ENCODE measurements around the gene SLC23A3.
"Not testable (repeated sequence)": the region's sequence is repeated elsewhere in the genome, so short reads cannot be mapped to it uniquely, and the experiment has no call there.

SLC23A3 gene

DNA sequence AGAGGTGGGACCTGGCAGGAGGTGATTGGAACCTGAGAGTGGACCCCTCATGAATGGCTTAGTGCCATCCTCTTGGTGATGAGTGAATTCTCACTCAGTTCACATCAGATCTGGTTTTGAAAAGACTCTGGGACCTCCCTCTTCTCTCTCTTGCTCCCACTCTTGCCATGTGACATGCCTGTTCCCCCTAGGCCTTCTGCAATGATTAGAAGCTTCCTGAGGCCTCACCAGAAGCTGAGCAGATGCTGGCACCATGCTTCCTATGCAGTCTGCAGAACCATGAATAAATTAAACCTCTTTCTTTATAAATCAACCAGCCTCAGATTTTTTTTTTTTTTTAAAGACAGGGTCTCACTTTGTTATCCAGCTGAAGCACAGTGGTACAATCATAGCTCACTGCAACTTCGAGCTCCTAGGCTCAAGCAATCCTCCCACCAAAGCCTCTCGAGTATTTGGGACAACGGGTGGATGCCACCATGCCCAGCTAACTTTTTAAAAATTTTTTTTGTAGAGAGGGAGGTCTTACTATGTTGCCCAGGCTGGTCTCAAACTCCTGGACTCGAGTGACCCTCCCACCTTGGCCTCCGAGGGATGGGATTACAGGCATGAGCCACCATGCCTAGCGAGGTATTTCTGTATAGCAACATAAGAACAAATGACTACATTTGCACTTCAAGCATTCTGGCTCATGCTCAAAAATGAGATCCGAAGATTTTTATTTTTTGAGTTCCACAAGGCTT, 34.8 kb upstream of the SLC23A3 start:
- no peak for DNase-seq

DNA sequence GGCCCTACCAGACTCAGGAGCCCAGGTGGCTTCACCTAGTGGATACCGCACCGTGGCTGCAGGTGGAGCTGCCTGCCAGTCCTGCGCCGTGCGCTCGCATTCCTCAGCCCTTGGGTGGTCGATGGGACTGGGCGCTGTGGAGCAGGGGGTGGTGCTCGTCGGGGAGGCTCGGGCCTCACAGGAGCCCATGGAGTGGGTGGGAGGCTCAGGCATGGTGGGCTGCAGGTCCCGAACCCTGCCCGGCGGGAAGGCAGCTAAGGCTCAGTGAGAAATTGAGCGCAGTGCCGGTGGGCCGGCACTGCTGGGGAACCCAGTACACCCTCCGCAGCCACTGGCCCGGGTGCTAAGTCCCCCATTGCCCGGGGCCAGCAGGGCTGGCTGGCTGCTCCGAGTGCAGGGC, 31.5 kb upstream of the SLC23A3 start:
- not testable (repeated sequence) for DNase-seq

- DNase-seq = not testable (repeated sequence)
Measured at GRCh38 chr2:219200502-219201326, 30.9 kb upstream of the SLC23A3 start.

DNA sequence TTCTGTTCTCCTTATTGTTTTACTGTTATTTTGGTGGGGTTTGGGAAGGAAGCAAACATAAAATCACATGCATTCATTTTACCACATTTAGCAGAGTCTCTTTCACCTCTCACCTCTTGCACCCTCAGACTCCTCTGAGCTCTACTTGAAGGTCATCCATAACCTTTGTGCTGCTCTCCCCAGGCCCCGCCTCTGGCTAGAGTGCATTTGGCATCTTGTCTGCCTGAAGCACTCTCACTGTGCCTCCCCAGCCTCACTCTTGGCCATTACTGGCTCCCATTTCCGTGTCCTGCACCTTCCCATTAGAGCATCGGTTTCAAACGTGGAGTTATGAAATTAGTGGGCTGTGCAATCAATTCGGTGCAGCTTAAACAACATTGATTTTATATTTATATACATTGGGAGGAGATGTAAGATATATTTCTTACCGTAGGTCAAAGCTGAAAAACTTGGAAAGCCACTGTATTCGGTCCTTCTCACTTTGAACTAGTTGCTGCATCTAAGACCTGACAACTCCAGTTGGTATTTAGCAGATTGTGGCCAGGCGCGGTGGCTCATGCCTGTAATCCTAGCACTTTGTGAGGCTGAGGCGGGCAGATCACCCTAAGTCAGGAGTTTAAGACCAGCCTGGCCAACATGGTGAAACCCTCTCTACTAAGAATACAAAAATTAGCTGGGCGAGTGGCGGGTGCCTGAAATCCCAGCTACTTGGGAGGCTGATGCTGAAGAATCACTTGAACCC, 29.8 kb upstream of the SLC23A3 start:
- DNase-seq = no peak

- DNase-seq = no peak
Measured at GRCh38 chr2:219198974-219199373, 29.1 kb upstream of the SLC23A3 start.

- no peak for DNase-seq
Measured at GRCh38 chr2:219197388-219197787, 27.6 kb upstream of the SLC23A3 start.

GRCh38 chr2:219186754-219187456, 17.1 kb upstream of the SLC23A3 start:
- DNase-seq = no peak

DNA sequence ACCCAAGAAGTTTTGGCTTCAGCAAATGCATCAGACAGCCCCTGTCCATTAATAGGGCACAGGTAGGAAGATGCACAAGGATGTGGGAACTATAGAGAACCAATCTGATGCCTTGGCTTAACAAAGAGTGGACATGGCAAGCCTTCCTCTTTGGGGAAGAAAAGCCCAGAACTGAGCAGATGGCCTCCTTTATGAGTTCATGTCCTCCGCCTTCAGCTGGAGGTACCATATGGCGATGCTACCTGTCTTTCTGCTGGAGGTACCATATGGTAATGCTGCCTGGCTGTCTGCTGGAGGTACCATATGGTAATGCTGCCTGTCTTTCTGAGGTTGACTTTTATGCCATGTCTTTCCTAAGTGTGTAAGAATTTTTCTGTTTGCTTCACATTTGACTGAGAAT, 14.3 kb upstream of the SLC23A3 start:
- no peak for DNase-seq

DNA sequence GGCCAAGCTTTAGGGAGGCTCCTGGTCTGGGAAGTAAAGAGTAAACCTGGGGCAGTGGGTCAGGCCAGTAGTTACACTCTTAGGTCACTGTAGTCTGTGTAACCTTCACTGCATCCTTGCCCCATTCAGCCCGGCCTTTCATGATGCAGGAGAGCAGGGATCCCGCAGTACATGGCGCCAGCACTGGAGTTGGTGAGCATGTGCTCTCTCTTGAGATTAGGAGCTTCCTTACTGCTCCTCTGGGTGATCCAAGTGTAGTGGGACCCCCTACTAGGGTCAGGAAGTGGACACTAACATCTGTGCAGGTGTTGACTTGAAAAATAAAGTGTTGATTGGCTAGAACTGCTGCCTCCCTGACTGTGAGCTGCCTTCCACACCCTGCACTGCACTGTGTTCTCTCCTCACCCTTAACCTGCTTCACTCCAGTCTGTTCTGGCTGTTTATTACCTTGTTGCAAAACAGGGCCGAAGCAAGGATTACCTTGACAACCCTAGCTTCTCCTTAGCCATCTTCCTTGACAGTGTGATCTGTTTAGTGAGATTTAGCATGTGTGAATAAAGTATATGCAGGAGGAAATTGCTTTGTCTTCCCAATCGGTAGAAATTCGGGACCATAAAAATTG, 13.4 kb upstream of the SLC23A3 start:
- DNase-seq = no peak

- no peak for DNase-seq
Measured at GRCh38 chr2:219182331-219183150, 12.7 kb upstream of the SLC23A3 start.

DNA sequence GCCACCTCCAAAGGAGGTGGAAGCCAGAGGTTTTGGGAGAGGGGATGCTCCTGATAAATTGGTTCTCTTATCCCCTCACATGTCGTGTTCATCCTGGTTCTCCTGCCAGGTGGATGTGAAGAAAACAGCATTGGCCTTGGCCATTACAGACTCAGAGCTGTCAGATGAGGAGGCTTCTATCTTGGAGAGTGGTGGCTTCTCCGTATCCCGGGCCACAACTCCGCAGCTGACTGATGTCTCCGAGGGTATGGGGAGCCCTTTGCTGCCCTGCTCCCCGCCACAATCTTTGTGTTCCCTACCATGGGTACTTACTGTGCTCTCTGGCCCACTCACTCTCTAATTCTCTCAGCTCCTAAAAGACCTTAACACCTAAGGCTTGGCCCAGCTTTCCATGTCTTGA, 11.7 kb upstream of the SLC23A3 start:
- DNase-seq = no peak

GRCh38 chr2:219180961-219181360, 11.1 kb upstream of the SLC23A3 start:
- no peak for DNase-seq

GRCh38 chr2:219179601-219180465, 10.0 kb upstream of the SLC23A3 start:
- DNase-seq = no peak

- no peak for DNase-seq
Measured at GRCh38 chr2:219178377-219179175, 8.7 kb upstream of the SLC23A3 start.

DNA sequence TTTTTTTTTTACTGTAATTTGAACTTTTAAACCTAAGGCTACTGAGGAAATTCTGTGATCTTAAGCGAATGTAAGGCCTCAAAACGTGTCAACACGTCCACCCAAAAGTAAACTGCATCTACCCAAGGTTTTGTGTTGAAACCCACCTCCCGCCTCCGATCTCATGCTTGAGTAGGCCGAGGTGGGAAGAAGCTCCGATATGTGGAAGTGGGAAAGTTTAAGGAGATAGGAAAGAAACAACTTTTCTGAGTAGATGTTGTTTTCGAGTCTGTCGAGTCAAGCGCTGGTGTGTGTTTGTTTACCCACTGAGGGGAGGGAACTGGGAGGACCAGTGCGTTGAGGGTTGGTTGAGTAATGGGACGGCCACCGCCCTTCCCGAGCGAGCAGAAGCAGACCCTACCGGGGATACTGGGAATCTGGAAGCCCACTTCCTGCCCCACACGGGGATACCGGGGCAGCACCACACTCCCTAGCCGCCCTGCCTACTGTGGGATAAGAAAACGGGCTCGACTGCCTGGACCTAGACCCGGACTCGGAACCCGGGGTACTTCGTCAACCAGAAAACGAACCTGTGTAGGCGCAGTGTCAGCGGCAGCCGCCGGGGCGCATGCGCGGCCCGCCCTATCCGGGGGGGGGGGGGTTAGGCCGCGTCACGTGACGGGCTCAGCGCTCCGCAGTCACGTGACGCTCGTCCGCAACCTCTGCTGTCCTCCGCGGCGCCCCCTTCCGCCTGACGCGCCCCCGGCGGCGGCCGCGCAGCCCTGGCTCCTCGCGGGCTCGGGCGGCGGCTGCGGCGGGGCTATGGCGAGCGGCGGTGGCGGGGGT, 7.9 kb upstream of the SLC23A3 start, which contains the start of gene RETREG2:
Gene RETREG2 (plus strand): TSS at position 724 of the 825 bp plus-strand sequence. CDS start 78 bp downstream, at position 802.
- DNase-seq = peak; percentile 87

DNA sequence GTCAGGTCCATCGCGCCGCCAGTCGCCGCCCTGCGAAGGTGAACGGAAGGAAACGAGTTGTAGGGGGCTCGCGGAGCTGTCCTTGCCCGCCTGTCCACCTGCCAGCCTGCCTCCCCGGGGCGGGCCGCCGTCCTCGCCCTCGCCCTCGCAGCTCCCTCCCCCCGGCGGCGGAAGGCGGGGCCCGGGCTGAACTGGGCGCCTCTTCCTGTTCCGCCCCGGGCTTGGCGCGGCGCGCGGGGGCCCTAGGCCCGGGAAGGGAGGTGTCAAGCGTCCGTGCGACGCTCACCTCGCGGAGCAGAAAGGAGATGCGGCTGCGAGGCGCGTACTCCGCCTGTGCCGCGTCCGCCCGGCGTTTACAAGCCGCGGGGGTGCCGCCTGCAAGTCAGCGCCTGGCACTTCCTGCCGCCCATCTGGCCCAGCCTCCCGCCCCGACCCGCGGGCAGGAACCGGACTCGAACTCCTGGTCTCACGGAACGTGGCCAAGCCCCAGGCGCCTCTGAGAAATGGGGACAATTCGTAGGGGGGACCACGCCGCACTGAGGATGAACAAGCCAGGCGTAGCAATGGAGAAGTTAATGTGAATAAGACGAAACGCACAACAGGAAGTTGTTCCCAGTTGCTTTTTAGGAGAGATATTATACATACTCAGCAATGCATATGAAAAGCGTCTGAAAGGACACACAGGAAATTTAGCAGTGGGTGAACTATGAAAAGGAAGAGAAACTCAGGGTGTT, 7.2 kb upstream of the SLC23A3 start, which contains the start of gene CNPPD1:
Gene CNPPD1 (minus strand): TSS at position 108 of the 734 bp plus-strand sequence. CDS start 97 bp downstream, at position 11.
- DNase-seq = peak; percentile 90

Measured in midbrain (tissue), 1 donor.